Neutrophil (primary cell): ENCODE results near the gene KBTBD7.
A peak's percentile ranks its signal among the peaks of the same experiment; 100 is the strongest.

Experiments used
- H3K27ac ChIP-seq: fragments of 200-600 bp; sonication (generic); 2 replicates; pipeline ENCODE4 v1.5.1; 2016; ENCODE audit warnings: mild to moderate bottlenecking, moderate library complexity
- H3K27me3 ChIP-seq: fragments of 200-600 bp; sonication (generic); 2 replicates; pipeline ENCODE4 v1.6.0; 2016; ENCODE audit warnings: mild to moderate bottlenecking
- H3K36me3 ChIP-seq: fragments of 200-600 bp; sonication (generic); 2 replicates; pipeline ENCODE4 v1.5.1; 2017
- H3K4me1 ChIP-seq, 2 experiments: fragments of 200-600 bp in 1 of 2; sonication (generic) in 1 of 2; 1 replicate in 1 of 2; 2 replicates in 1 of 2; pipeline versions ENCODE4 v1.5.1 to v1.6.1; 2013 to 2016; ENCODE audit warnings: low read depth in 1 of 2, low read length in 1 of 2, mild to moderate bottlenecking in 1 of 2, moderate library complexity in 1 of 2; ENCODE audit not compliant: control insufficient read depth in 1 of 2, insufficient read depth in 1 of 2
- H3K4me3 ChIP-seq, 2 experiments: fragments of 200-600 bp in 1 of 2; sonication (generic) in 1 of 2; 1 replicate in 1 of 2; 2 replicates in 1 of 2; pipeline ENCODE4 v1.5.1; 2013 to 2016; ENCODE audit warnings: low read depth in 1 of 2, low read length in 1 of 2, mild to moderate bottlenecking in 1 of 2, moderate library complexity in 1 of 2
- H3K9me3 ChIP-seq: fragments of 200-600 bp; sonication (generic); 2 replicates; pipeline ENCODE4 v1.5.1; 2016
- CTCF ChIP-seq: fragments of 200-600 bp; sonication (generic); IDR thresholded peaks from 2 replicates; pipeline ENCODE4 v1.5.1; 2016; ENCODE audit warnings: antibody characterized with exemption

The KBTBD7 gene

GRCh38 chr13:41231786-41232185, 37.4 kb upstream of the KBTBD7 start:
- no peak for TF ChIP-seq CTCF

GRCh38 chr13:41231025-41231677, 36.8 kb upstream of the KBTBD7 start:
- H3K4me3 ChIP-seq = no peak overlapping the region
- peaks cover 3 to 4% of the 10 kb centered on the region in 2 experiments for H3K4me1 ChIP-seq
- H3K27me3 ChIP-seq = no peaks in the 10 kb centered on the region
- H3K36me3 ChIP-seq = peaks cover 15% of the 10 kb centered on the region
- TF ChIP-seq CTCF = no peak
- no peak overlapping the region for H3K27ac ChIP-seq
- no peaks in the 10 kb centered on the region for H3K9me3 ChIP-seq

More at GRCh38 chr13:41231786-41232185, 37.4 kb upstream of the KBTBD7 start:
- Histone ChIP-seq H3K36me3 (peaks cover 15% of the 10 kb centered on the region), H3K27me3 (no peaks in the 10 kb centered on the region), H3K27ac (no peak overlapping the region), H3K4me1 (peaks cover 3 to 4% of the 10 kb centered on the region in 2 experiments), H3K4me3 (no peak overlapping the region), H3K9me3 (no peaks in the 10 kb centered on the region)

GRCh38 chr13:41229356-41229755, 35.0 kb upstream of the KBTBD7 start:
- TF ChIP-seq CTCF = no peak
- Histone ChIP-seq H3K4me1 (peaks cover 3 to 4% of the 10 kb centered on the region in 2 experiments), H3K27ac (no peak overlapping the region), H3K4me3 (no peak overlapping the region), H3K27me3 (no peaks in the 10 kb centered on the region), H3K9me3 (no peaks in the 10 kb centered on the region), H3K36me3 (peaks cover 14% of the 10 kb centered on the region)

GRCh38 chr13:41224113-41225110, 30.0 kb upstream of the KBTBD7 start:
- TF ChIP-seq CTCF = no peak
- Histone ChIP-seq H3K36me3 (peaks cover 6% of the 10 kb centered on the region), H3K4me1 (peaks cover 29 to 33% of the 10 kb centered on the region in 2 experiments), H3K27me3 (no peaks in the 10 kb centered on the region), H3K27ac (no peak overlapping the region), H3K4me3 (no peak overlapping the region), H3K9me3 (no peaks in the 10 kb centered on the region)

- H3K27me3 ChIP-seq = no peaks in the 10 kb centered on the region
- H3K27ac ChIP-seq = peak overlapping the region; percentile 76
Observed at GRCh38 chr13:41222259-41222852, 28.0 kb upstream of the KBTBD7 start.

More at GRCh38 chr13:41222259-41222852, 28.0 kb upstream of the KBTBD7 start:
- Histone ChIP-seq H3K4me3 (peak overlapping the region in 1 of 2 experiments; percentile 29), H3K9me3 (no peaks in the 10 kb centered on the region), H3K36me3 (peaks cover 6% of the 10 kb centered on the region), H3K4me1 (peaks cover 47 to 52% of the 10 kb centered on the region in 2 experiments)
- peak; percentile 93 for TF ChIP-seq CTCF
